Endothelial cell of umbilical vein (primary cell): ENCODE data around the gene C14orf180. TPM values are rescaled to one million over a fixed set of nuclear protein-coding genes. Genes with fewer than 3 reads are reported as not detected.

Source experiments
- polyA plus RNA-seq, 4 experiments: library from polyadenylated mRNA; depleted of rRNA in 3 of 4; stranded (reverse) in 3 of 4; unstranded in 1 of 4; fragments of >200 nt; gene quantifications; 2 replicates each; pipeline versions ENCODE4 v1.2.1 to v1.2.3, GENCODE V29; 2011 to 2012; ENCODE audit warnings: missing spikeins in 1 of 4
- total RNA-seq: library from RNA; stranded (reverse); gene quantifications from 2 replicates; pipeline ENCODE4 v1.2.3, GENCODE V29; 2021

C14orf180 gene
- total and polyA plus RNA-seq, 2 donors (not counting 3 experiments of a cell fraction or from before 2014, with no cell fraction given) = not detected

Other genes with a start within 250 kb of the C14orf180 start
- gene TMEM179, start 25.0 kb downstream of the C14orf180 start, total RNA-seq = not detected in 2 replicates
- 0.10 and 0.14 TPM in 2 replicates for gene TMEM179, start 25.0 kb downstream of the C14orf180 start, polyA plus RNA-seq
- gene INF2, start 109.9 kb downstream of the C14orf180 start, total RNA-seq = 117 and 124 TPM in 2 replicates
- 55.3 and 83.9 TPM in 2 replicates for gene INF2, start 109.9 kb downstream of the C14orf180 start, polyA plus RNA-seq
- 1.9 and 2.7 TPM in 2 replicates for gene ADSS1, start 144.5 kb downstream of the C14orf180 start, total RNA-seq
- gene ADSS1, start 144.5 kb downstream of the C14orf180 start, polyA plus RNA-seq = 1.3 and 1.9 TPM in 2 replicates
- gene SIVA1, start 173.4 kb downstream of the C14orf180 start, total RNA-seq = 92.7 and 101 TPM in 2 replicates
- gene SIVA1, start 173.4 kb downstream of the C14orf180 start, polyA plus RNA-seq = 299 and 364 TPM in 2 replicates
- 172 and 191 TPM in 2 replicates for gene AKT1, start 216.0 kb downstream of the C14orf180 start, total RNA-seq
- 177 and 186 TPM in 2 replicates for gene AKT1, start 216.0 kb downstream of the C14orf180 start, polyA plus RNA-seq
- 3.8 and 4.0 TPM in 2 replicates for gene ZBTB42, start 221.3 kb downstream of the C14orf180 start, total RNA-seq
- gene ZBTB42, start 221.3 kb downstream of the C14orf180 start, polyA plus RNA-seq = 3.1 and 3.8 TPM in 2 replicates